HL-60 (cell line): Measurements from ENCODE around the gene SAFB.

ENCODE experiments used
- CTCF ChIP-seq: IDR thresholded peaks from one replicate; pipeline ENCODE4 v1.5.1; 2011; ENCODE audit warnings: low read length, control low read depth, inconsistent platforms; ENCODE audit not compliant: insufficient read depth
- GABPA ChIP-seq: IDR thresholded peaks from 2 replicates; pipeline ENCODE4 v1.6.1; 2012; ENCODE audit warnings: low read depth
- POLR2AphosphoS5 ChIP-seq: IDR thresholded peaks from 2 replicates; pipeline ENCODE4 v1.6.1; 2012; ENCODE audit warnings: low read depth
- REST ChIP-seq: IDR thresholded peaks from 2 replicates; pipeline ENCODE4 v1.6.1; 2012; ENCODE audit warnings: low read depth; ENCODE audit not compliant: insufficient replicate concordance

GRCh38 chr19:5651361-5651760, 28.5 kb downstream of the SAFB start:
- no peak for TF ChIP-seq CTCF
- no peak for TF ChIP-seq POLR2AphosphoS5
- TF ChIP-seq REST: no peak
- no peak for TF ChIP-seq GABPA
